MM.1S (cell line): ENCODE measurements around the gene STK32B.

Experiments used
- DNase-seq: peaks from one replicate; pipeline ENCODE4 v3.0.0-alpha.2; 2015
- H2AFZ ChIP-seq: fragments of 300-600 bp; sonication (generic); 2 replicates; pipeline ENCODE4 v1.6.0; 2016; ENCODE audit warnings: antibody characterized with exemption, low read length
- H3F3A ChIP-seq: fragments of 300-600 bp; sonication (generic); 2 replicates; pipeline ENCODE4 v1.6.1; 2016; ENCODE audit warnings: mild to moderate bottlenecking, antibody characterized with exemption, low read length, moderate library complexity, mixed read lengths; ENCODE audit not compliant: insufficient read depth
- H3K27ac ChIP-seq: fragments of 300-600 bp; sonication (generic); 2 replicates; pipeline ENCODE4 v1.5.1; 2016; ENCODE audit warnings: mild to moderate bottlenecking, low read length
- H3K27me3 ChIP-seq: fragments of 300-600 bp; sonication (generic); replicated peaks from 2 replicates; pipeline ENCODE4 v1.6.0; 2016; ENCODE audit warnings: low read length; ENCODE audit not compliant: insufficient read depth
- H3K36me3 ChIP-seq: fragments of 300-600 bp; sonication (generic); replicated peaks from 2 replicates; pipeline ENCODE4 v1.6.1; 2016; ENCODE audit warnings: mild to moderate bottlenecking, low read length, mixed read lengths; ENCODE audit not compliant: insufficient read depth
- H3K4me1 ChIP-seq: fragments of 300-600 bp; sonication (generic); 2 replicates; pipeline ENCODE4 v1.6.1; 2016; ENCODE audit warnings: low read length, mixed read lengths
- H3K4me2 ChIP-seq: fragments of 300-600 bp; sonication (generic); 2 replicates; pipeline ENCODE4 v1.6.0; 2016; ENCODE audit warnings: low read depth, low read length
- H3K4me3 ChIP-seq: fragments of 300-600 bp; sonication (generic); 2 replicates; pipeline ENCODE4 v1.5.1; 2016; ENCODE audit warnings: low read length, mixed read lengths
- H3K79me2 ChIP-seq: fragments of 300-600 bp; sonication (generic); 2 replicates; pipeline ENCODE4 v1.6.1; 2016; ENCODE audit warnings: mixed run types, low read length, mixed read lengths
- H3K9ac ChIP-seq: fragments of 300-600 bp; sonication (generic); 2 replicates; pipeline ENCODE4 v1.6.1; 2016; ENCODE audit warnings: low read length, mixed read lengths
- H3K9me2 ChIP-seq: fragments of 300-600 bp; sonication (generic); replicated peaks from 2 replicates; pipeline ENCODE4 v1.6.1; 2016; ENCODE audit warnings: mild to moderate bottlenecking, low read length, mixed read lengths; ENCODE audit not compliant: insufficient read depth
- H3K9me3 ChIP-seq: fragments of 300-600 bp; sonication (generic); replicated peaks from 2 replicates; pipeline ENCODE4 v1.6.1; 2016; ENCODE audit warnings: mild to moderate bottlenecking, low read length, mixed read lengths; ENCODE audit not compliant: insufficient read depth
- H4K20me1 ChIP-seq: fragments of 300-600 bp; sonication (generic); 2 replicates; pipeline ENCODE4 v1.6.1; 2016; ENCODE audit warnings: mild to moderate bottlenecking, low read length, moderate library complexity, mixed read lengths; ENCODE audit not compliant: insufficient read depth
- CTCF ChIP-seq: fragments of 300-600 bp; sonication (generic); IDR thresholded peaks from 2 replicates; pipeline ENCODE4 v1.5.1; 2016; ENCODE audit warnings: antibody characterized with exemption, low read length, mixed read lengths
- EZH2 ChIP-seq: fragments of 300-600 bp; sonication (generic); optimal IDR thresholded peaks from 2 replicates; pipeline ENCODE3; 2017; ENCODE audit warnings: low read depth, mild to moderate bottlenecking, antibody characterized with exemption, low read length, mixed read lengths
- EZH2phosphoT487 ChIP-seq: fragments of 300-600 bp; sonication (generic); IDR thresholded peaks from 2 replicates; pipeline ENCODE4 v1.6.1; 2018; ENCODE audit warnings: antibody characterized with exemption, low read length

Gene STK32B

DNA sequence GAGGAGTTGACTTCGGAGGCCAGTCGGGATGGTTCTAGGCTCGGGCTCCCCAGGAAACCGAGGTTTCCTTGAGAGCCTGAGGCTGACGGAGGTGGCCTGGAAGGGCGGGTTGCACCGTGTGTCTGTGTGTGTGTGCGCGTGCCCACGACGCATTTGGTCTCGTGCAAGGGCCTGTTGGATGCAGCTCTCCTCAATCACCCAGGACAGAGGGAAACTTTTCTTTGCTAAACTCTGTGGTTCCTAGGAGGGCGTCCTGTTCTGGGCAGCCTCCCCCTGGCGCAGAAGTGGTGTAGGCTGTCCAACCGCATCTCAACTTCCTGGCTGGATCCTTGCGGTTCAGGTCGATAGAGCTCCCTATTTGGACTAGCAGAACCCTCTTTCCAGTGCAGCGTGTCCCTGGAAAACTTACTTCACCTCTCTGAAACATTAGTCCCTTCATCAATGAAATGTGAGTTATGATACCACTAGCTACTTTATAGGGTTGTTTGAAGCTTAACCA, 973 bp downstream of the STK32B start:
- Histone ChIP-seq H4K20me1 (no peaks in the 10 kb centered on the region), H3K27ac (no peak overlapping the region), H3K4me3 (no peak overlapping the region), H3K4me2 (no peak overlapping the region), H3K36me3 (no peaks in the 10 kb centered on the region), H3K4me1 (no peaks in the 10 kb centered on the region), H3K9me2 (no peaks in the 10 kb centered on the region), H2AFZ (no peak overlapping the region), H3K79me2 (no peaks in the 10 kb centered on the region), H3K9me3 (no peaks in the 10 kb centered on the region), H3F3A (no peaks in the 10 kb centered on the region), H3K27me3 (no peaks in the 10 kb centered on the region), H3K9ac (no peak overlapping the region)
- no peak for DNase-seq
- no peak for TF ChIP-seq CTCF
- TF ChIP-seq EZH2 = no peak
- TF ChIP-seq EZH2phosphoT487 = no peak

GRCh38 chr4:5052726-5053425, 1.6 kb downstream of the STK32B start:
- Histone ChIP-seq H2AFZ (no peak overlapping the region), H3K4me2 (no peak overlapping the region), H3K4me3 (no peak overlapping the region)

DNA sequence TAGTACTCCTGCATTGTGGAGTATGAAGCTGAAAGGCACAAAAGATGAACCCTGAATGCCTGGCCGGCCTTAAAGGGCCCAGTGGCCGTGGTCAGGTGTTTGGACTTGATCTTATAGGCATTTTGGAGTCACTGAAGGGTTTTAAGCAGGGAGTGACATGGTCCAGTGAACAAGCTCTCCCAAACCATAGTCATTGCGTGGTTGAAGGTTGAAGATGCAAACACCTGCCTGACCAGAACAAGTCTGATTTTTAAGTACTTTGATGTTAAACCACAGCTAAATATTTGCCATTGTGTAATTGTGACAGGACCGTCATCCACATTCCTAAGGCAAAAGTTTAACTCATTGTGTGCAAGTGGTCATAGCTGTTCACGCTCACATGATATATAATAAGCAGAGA, 3.3 kb downstream of the STK32B start:
- no peak overlapping the region for H2AFZ ChIP-seq
- no peaks in the 10 kb centered on the region for H3K4me1 ChIP-seq
- no peaks in the 10 kb centered on the region for H3K79me2 ChIP-seq
- no peaks in the 10 kb centered on the region for H3F3A ChIP-seq
- no peaks in the 10 kb centered on the region for H3K9me2 ChIP-seq
- no peak overlapping the region for H3K4me3 ChIP-seq
- no peaks in the 10 kb centered on the region for H3K9me3 ChIP-seq
- H3K27ac ChIP-seq = no peak overlapping the region
- H4K20me1 ChIP-seq = no peaks in the 10 kb centered on the region
- no peak overlapping the region for H3K9ac ChIP-seq
- DNase-seq = no peak
- TF ChIP-seq EZH2phosphoT487 (no peak), CTCF (no peak), EZH2 (no peak)
- H3K27me3 ChIP-seq = no peaks in the 10 kb centered on the region
- H3K36me3 ChIP-seq = no peaks in the 10 kb centered on the region
- no peak overlapping the region for H3K4me2 ChIP-seq

More at GRCh38 chr4:5052726-5053425, 1.6 kb downstream of the STK32B start:
- H3K9me2 ChIP-seq = no peaks in the 10 kb centered on the region
- H4K20me1 ChIP-seq = no peaks in the 10 kb centered on the region
- no peaks in the 10 kb centered on the region for H3F3A ChIP-seq
- DNase-seq = no peak
- no peaks in the 10 kb centered on the region for H3K4me1 ChIP-seq
- H3K9ac ChIP-seq = no peak overlapping the region
- H3K27ac ChIP-seq = no peak overlapping the region
- H3K79me2 ChIP-seq = no peaks in the 10 kb centered on the region
- TF ChIP-seq EZH2 = no peak
- no peak for TF ChIP-seq CTCF
- TF ChIP-seq EZH2phosphoT487 = no peak
- H3K9me3 ChIP-seq = no peaks in the 10 kb centered on the region
- H3K36me3 ChIP-seq = no peaks in the 10 kb centered on the region
- H3K27me3 ChIP-seq = no peaks in the 10 kb centered on the region
